Measurements from ENCODE around the gene ODAD4.
"Not testable (repeated sequence)": the region's sequence is repeated elsewhere in the genome, so short reads cannot be mapped to it uniquely, and the experiment has no call there.

ODAD4 gene

GRCh38 chr17:42001729-42002128 is 71.3 kb downstream of the ODAD4 start:
- no peak for DNase-seq (ENCODE audit: low read depth in 1 of 2, low spot score in 1 of 2)

GRCh38 chr17:42002175-42002791 is 71.9 kb downstream of the ODAD4 start:
- DNase-seq (ENCODE audit: low read depth in 1 of 2, low spot score in 1 of 2), result no peak

- no peak for DNase-seq (ENCODE audit: low read depth in 1 of 2, low spot score in 1 of 2)
Observed at GRCh38 chr17:42002792-42003301, 72.4 kb downstream of the ODAD4 start.

- DNase-seq (ENCODE audit: low read depth in 1 of 2, low spot score in 1 of 2), result no peak
Observed at GRCh38 chr17:42005166-42005565, 74.7 kb downstream of the ODAD4 start.

- DNase-seq (ENCODE audit: low read depth in 1 of 2, low spot score in 1 of 2), result no peak
Observed at GRCh38 chr17:42009170-42009569, 78.8 kb downstream of the ODAD4 start.

GRCh38 chr17:42010266-42010680 is 79.9 kb downstream of the ODAD4 start:
- not testable (repeated sequence) for DNase-seq (ENCODE audit: low read depth in 1 of 2, low spot score in 1 of 2)

- DNase-seq (ENCODE audit: low read depth in 1 of 2, low spot score in 1 of 2), result no peak
Observed at GRCh38 chr17:42010898-42011516, 80.6 kb downstream of the ODAD4 start.

GRCh38 chr17:42012363-42012762 is 81.9 kb downstream of the ODAD4 start:
- not testable (repeated sequence) for DNase-seq (ENCODE audit: low read depth in 1 of 2, low spot score in 1 of 2)

- DNase-seq (ENCODE audit: low read depth in 1 of 2, low spot score in 1 of 2), result not testable (repeated sequence)
Observed at GRCh38 chr17:42013740-42014139, 83.3 kb downstream of the ODAD4 start.

Data from activated CD4-positive, alpha-beta T cell treated with anti-CD3 and anti-CD28 coated beads, Interleukin-2, amount 50 U/mL, for 24 hours (primary cell).